ENCODE results near the gene KRTAP1-4.

Gene KRTAP1-4

GRCh38 chr17:40984226-40984625 lies 45.8 kb downstream of the KRTAP1-4 start, which contains the start of gene KRT40:
KRT40 (minus strand) TSS chr17:40984326; CDS start chr17:40984273, 53 bp downstream.
- Histone ChIP-seq H3K9me3 (ENCODE audit: severe bottlenecking) (no peaks in the 10 kb centered on the region), H3K27ac (no peak within 1 kb of the TSS), H3K36me3 (no peaks in the 10 kb centered on the region), H3K27me3 (ENCODE audit: insufficient read depth, low read depth, severe bottlenecking) (no peaks in the 10 kb centered on the region), H3K4me3 (ENCODE audit: low read depth, low read length) (no peak within 1 kb of the TSS)
- DNase-seq: no peak
- TF ChIP-seq CTCF (IDR thresholded peaks at IDR 0.05; ENCODE audit: low read depth, low read length): no peak

GRCh38 chr17:40981115-40981514 lies 48.9 kb downstream of the KRTAP1-4 start:
- H3K27ac ChIP-seq: peak overlapping the region; percentile 75
- no peaks in the 10 kb centered on the region for H3K36me3 ChIP-seq
- H3K4me3 ChIP-seq (ENCODE audit: low read depth, low read length): peak overlapping the region; percentile 37
- H3K27me3 ChIP-seq (ENCODE audit: insufficient read depth, low read depth, severe bottlenecking): no peaks in the 10 kb centered on the region
- no peak for DNase-seq
- TF ChIP-seq CTCF (IDR thresholded peaks at IDR 0.05; ENCODE audit: low read depth, low read length): no peak
- H3K9me3 ChIP-seq (ENCODE audit: severe bottlenecking): no peaks in the 10 kb centered on the region

GRCh38 chr17:40980596-40980995 lies 49.4 kb downstream of the KRTAP1-4 start:
- peak; percentile 93 for DNase-seq
- Histone ChIP-seq H3K27ac (peak overlapping the region; percentile 75), H3K9me3 (ENCODE audit: severe bottlenecking) (no peaks in the 10 kb centered on the region), H3K27me3 (ENCODE audit: insufficient read depth, low read depth, severe bottlenecking) (no peaks in the 10 kb centered on the region), H3K36me3 (no peaks in the 10 kb centered on the region), H3K4me3 (ENCODE audit: low read depth, low read length) (peak overlapping the region; percentile 37)
- TF ChIP-seq CTCF (IDR thresholded peaks at IDR 0.05; ENCODE audit: low read depth, low read length): no peak

- Histone ChIP-seq H3K36me3 (no peaks in the 10 kb centered on the region), H3K27ac (peak overlapping the region; percentile 75), H3K27me3 (ENCODE audit: insufficient read depth, low read depth, severe bottlenecking) (no peaks in the 10 kb centered on the region), H3K4me3 (ENCODE audit: low read depth, low read length) (peak overlapping the region; percentile 37), H3K9me3 (ENCODE audit: severe bottlenecking) (no peaks in the 10 kb centered on the region)
- no peak for DNase-seq
- TF ChIP-seq CTCF (IDR thresholded peaks at IDR 0.05; ENCODE audit: low read depth, low read length): no peak
Observed at GRCh38 chr17:40980117-40980516, 49.9 kb downstream of the KRTAP1-4 start.

All from WERI-Rb-1 (cell line).